GM12892 (cell line): ENCODE results near the gene HRH1.

Experiments
- POLR2A ChIP-seq: IDR thresholded peaks from 2 replicates; pipeline ENCODE4 v1.6.1; 2011; ENCODE audit warnings: low read depth, low read length, control low read depth
- POLR2AphosphoS5 ChIP-seq: IDR thresholded peaks from 2 replicates; pipeline ENCODE4 v1.6.1; 2011; ENCODE audit warnings: low read depth, low read length, control low read depth

DNA sequence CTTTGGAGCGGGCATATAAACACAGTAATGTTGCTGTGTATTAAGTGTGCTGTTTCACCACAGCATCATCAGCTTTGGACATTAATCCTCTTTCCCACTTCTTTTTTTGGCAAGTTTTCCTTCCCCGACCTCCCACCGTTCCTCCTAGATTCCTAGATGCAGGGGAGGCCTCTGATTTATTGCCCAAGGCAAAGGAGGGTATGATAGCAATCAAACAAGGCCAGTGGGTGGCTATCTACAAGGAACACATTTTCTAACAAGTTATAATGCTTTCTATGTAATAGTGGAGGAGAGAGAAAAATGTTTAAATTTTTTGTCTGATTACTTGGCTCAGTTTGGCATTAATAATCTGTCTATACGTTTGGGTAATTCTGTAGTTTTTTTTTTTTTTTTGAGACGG is 156.0 kb downstream of the HRH1 start:
- TF ChIP-seq POLR2A (no peak), POLR2AphosphoS5 (no peak)
